WI38 (cell line): Measurements from ENCODE around the gene SAMD8.
"Not testable (repeated sequence)": the region's sequence is repeated elsewhere in the genome, so short reads cannot be mapped to it uniquely, and the experiment has no call there.

Source experiments
- H3K4me3 ChIP-seq: 2 replicates; pipeline ENCODE4 v1.5.1; 2011; ENCODE audit warnings: low read depth, mild to moderate bottlenecking, control low read depth, low read length
- TF ChIP-seq, protein P1 (sequence below): IDR thresholded peaks from 2 replicates; pipeline ENCODE4 v1.5.1; 2012; ENCODE audit warnings: low read depth, mild to moderate bottlenecking, control low read depth, low read length

SAMD8 gene

DNA sequence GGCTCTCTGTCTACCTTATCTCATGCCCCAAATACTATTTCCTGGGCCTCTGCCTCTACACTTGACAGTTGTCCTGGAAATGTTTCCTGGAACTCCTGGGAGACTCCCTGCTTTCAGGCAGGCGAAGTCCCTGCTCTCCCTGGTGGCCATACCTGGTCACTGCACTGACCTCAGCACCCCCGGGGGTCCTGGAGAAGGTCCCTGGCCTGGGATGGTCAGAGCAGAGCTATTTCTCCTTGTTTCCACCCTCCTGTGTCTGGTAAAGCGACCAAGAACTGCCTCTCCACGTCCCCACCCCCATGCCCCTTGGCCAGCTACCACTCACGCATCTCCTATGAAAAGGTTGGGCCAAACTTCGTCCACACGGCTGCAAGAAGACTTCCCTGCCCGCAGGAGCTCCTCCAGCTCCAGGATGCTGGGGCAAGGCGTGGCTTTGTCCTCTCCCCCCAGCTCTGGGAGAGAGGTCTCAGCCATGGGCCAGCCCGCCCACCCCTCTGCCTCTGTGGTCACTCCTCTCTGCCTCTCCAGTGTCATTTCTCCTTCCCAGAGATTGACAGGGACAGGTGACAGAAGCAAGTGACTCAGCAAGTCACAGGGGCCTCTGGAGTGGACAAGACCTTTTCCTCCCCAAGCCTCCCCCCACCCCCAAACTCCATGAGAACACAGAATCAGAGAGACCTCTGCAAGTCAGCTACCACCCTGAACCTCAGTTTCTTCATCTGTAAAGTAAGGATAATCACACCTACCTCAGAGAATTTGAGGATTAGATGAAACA, 2.6 kb upstream of the SAMD8 start:
- TF ChIP-seq, protein P1, sequence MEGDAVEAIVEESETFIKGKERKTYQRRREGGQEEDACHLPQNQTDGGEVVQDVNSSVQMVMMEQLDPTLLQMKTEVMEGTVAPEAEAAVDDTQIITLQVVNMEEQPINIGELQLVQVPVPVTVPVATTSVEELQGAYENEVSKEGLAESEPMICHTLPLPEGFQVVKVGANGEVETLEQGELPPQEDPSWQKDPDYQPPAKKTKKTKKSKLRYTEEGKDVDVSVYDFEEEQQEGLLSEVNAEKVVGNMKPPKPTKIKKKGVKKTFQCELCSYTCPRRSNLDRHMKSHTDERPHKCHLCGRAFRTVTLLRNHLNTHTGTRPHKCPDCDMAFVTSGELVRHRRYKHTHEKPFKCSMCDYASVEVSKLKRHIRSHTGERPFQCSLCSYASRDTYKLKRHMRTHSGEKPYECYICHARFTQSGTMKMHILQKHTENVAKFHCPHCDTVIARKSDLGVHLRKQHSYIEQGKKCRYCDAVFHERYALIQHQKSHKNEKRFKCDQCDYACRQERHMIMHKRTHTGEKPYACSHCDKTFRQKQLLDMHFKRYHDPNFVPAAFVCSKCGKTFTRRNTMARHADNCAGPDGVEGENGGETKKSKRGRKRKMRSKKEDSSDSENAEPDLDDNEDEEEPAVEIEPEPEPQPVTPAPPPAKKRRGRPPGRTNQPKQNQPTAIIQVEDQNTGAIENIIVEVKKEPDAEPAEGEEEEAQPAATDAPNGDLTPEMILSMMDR, result peak; percentile 58
- no peak overlapping the region for H3K4me3 ChIP-seq

DNA sequence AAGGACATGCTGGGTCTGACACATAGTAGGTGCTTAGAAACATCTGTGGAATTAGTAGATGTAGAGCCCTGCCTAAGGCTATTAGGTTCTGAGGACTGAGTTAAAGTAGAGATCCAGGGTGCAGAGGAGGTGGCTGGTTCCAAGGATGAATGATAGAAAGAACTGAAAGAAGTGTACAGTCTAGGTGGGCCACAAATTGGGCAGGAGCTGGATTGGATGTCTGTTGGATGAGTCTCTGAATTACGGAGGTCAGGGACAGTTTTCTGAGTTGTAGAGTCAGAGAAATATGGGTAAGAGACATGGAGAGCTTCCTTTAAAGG, 2.0 kb upstream of the SAMD8 start:
- no peak overlapping the region for H3K4me3 ChIP-seq
- TF ChIP-seq, protein P1, result no peak

DNA sequence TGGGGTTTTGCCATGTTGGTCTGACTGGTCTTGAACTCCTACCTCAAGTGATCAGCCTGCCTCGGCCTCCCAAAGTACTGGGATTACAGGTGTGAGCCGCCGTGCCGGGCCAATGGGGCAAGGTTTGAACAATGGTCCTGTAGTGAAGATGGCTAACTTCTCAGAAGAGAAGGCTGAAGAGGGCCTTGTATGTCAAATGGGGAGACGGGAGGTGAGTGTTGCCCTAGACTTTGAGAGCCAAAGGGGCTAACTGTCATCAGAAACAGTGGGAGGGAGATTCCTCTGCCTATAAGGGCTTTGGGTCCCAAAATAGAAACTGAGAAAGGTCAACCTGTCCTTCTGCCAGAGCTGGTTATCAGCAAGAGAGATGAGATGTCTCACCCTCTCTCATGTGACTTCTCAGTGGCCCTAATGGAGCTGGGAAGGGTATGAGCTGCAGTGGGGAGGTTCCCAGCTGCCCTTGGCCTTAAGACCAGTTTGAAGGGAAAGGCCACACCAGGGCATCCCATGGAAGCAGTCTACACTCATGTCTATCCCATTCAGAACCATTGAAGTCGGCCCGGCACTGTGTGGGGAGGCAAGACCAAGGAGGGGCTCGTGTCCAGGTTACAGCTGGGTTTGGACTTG, 1.3 kb upstream of the SAMD8 start:
- TF ChIP-seq, protein P1, result no peak
- H3K4me3 ChIP-seq, result no peak overlapping the region; the same call in 1 of the 2 replicates

DNA sequence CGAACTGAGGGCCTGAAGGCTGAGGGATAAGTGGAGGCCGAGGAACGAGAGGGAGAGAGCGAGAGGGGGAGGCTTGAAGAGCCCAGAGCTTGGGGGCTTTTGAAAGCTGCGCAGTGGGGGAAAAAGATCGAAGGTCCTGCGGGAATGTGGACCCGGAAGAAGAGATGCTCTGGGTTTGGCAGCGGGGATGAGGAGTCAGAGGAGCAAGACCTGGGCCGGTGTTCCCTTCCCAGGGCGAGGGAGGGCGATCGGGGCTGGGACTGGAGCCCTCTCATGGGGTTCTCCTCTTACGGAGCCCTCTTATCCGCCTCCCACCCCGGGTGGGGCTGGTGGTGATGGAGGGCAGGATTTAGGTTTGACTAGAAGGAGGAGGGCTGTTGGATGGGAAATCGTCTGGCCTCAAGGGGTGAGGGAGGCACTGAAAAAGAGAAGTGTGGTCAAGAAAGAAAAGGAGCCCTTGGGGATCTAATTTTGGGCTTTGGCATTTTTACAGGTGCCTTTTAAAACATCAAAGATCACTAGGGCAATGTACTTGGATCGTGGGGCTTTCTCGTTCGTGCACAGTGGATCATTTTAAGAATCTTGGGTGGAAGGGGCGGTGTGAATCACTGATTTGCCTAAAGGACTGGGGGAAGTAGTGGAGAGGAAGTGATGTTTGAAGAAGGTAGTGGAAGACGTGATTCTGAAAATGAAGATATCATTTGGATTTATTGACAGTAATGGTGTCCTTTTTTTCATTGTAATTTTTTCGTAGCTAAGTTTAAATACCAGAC, 637 bp downstream of the SAMD8 start:
- TF ChIP-seq, protein P1, result no peak

DNA sequence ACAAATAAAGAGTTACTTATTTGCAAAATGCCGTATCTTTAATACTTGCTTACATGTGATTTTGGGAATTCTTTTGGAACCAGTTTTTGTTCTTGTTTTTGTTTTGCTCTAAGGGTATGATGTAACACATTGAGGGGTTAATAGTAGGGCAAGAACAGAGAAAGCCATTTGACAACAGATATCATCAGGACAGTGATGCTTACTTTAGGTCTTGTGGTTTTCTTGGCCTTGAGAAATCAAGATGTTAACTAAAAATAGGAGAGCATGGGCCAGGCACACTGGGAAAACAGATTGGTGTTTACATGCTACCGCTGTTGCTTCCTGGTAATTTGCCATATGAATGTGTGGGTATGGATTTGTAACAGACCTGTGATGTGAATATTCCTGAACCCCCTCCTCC, 3.7 kb downstream of the SAMD8 start:
- TF ChIP-seq, protein P1, result no peak

More for the DNA sequence above, 637 bp downstream of the SAMD8 start:
- peak overlapping the region; percentile 95 for H3K4me3 ChIP-seq

DNA sequence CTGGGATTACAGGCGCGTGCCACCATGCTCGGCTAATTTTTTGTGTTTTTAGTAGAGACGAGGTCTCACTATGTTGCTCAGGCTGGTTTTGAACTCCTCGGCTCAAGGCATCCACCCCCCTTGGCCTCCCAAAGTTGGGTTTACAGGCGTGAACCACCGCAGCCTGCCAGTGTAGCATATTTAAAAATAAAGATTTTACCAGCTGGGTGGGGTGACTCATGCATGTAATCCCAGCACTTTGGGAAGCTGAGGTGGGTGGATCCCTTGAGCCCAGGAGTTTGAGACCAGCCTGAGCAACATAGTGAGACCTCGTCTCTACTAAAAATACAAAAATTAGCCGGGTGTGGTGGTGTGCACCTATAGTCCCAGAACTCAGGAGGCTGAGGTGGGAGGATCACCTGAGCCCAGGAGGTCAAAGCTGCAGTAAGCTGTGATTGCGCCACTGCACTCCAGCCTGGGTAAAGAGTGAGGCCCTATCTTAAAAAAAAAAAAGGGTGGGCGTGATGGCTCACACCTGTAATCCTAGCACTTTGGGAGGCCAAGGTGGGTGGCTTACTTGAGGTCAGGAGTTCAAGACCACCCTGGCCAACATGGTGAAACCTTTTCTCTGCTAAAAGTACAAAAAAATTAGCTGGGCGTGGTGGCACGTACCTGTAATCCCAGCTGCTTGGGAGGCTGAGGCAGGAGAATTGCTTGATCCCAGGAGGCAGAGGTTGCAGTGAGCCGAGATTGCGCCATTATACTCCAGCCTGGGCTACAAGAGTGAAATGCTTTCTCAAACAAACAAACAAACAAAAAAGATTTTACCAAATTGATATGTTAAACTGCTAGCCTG, 5.7 kb downstream of the SAMD8 start:
- H3K4me3 ChIP-seq, result not testable (repeated sequence)

More for the DNA sequence above, 3.7 kb downstream of the SAMD8 start:
- no peak overlapping the region for H3K4me3 ChIP-seq

DNA sequence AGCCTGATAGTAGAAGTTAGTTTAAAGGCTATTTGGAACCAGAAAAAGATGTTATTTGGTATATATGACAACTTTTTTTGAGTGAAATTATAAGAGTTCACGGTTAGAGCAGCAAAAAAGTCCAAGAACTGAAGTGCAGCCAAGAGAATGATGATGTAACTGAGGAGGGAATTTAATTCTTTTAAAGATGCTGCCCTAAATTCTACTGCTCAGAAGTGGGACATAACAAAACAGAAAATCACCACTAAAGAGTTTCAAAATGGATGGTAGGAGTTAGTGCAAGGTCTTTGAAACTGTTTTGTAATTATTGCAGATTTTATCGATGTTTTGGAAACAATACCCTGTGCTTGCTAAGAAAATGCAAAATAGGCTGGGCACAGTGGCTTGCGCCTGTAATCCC, 6.5 kb downstream of the SAMD8 start:
- TF ChIP-seq, protein P1, result no peak
- H3K4me3 ChIP-seq, result no peak overlapping the region

DNA sequence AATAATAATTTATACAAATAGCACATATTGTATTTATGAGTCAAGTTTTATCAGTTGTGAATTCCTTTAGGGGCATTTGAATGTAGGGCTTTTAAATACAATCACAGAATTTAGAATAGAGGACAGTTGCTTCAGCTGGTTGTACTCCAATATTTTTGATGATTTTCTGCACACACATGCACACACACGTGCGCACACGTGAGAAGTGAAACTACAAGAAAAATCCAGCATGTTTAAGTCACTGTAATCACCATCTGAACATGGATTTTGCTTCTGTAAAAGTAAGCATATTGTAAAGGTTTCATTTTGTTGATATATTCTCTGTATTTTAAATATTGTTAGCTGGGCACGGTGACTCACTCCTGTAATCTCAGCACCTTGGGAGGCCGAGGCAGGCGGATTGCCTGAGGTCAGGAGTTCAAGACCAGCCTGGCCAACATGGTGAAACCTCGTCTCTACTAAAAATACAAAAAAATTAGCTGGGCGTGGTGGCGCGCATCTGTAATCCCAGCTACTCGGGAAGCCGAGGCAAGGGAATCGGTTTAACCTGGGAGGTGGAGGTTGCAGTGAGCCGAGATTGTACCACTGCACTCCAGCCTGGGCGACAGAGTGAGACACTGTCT, 8.1 kb downstream of the SAMD8 start:
- not testable (repeated sequence) for H3K4me3 ChIP-seq
